Karpas-422 (cell line): ENCODE data around the gene FAM186B. TPM values are rescaled to one million over a fixed set of nuclear protein-coding genes. Genes with fewer than 3 reads are reported as not detected.
"Not testable (repeated sequence)": the region's sequence is repeated elsewhere in the genome, so short reads cannot be mapped to it uniquely, and the experiment has no call there.

ENCODE experiments used
- DNase-seq: peaks from one replicate; pipeline ENCODE4 v3.0.0-alpha.2; 2015
- H2AFZ ChIP-seq: fragments of 200-600 bp; sonication (generic); 2 replicates; pipeline ENCODE4 v1.6.1; 2014; ENCODE audit warnings: antibody characterized with exemption, low read length, mixed read lengths
- H3K27ac ChIP-seq: fragments of 200-600 bp; sonication (generic); 2 replicates; pipeline ENCODE4 v1.5.1; 2014; ENCODE audit warnings: mild to moderate bottlenecking, low read length, moderate library complexity
- H3K27me3 ChIP-seq: fragments of 200-600 bp; sonication (generic); 2 replicates; pipeline ENCODE4 v1.6.1; 2014; ENCODE audit warnings: low read length, mixed read lengths
- H3K36me3 ChIP-seq: fragments of 200-600 bp; sonication (generic); 2 replicates; pipeline ENCODE4 v1.6.1; 2014; ENCODE audit warnings: low read length, mixed read lengths; ENCODE audit not compliant: insufficient read depth
- H3K4me1 ChIP-seq: fragments of 200-600 bp; sonication (generic); 2 replicates; pipeline ENCODE4 v1.6.1; 2014; ENCODE audit warnings: mild to moderate bottlenecking, low read length, mixed read lengths
- H3K4me2 ChIP-seq: fragments of 200-600 bp; sonication (generic); 2 replicates; pipeline ENCODE4 v1.6.1; 2014; ENCODE audit warnings: low read length, low read depth, mild to moderate bottlenecking; ENCODE audit not compliant: poor library complexity, severe bottlenecking
- H3K4me3 ChIP-seq: fragments of 200-600 bp; sonication (generic); 2 replicates; pipeline ENCODE4 v1.5.1; 2014; ENCODE audit warnings: mild to moderate bottlenecking, antibody characterized with exemption, low read length, mixed read lengths
- H3K79me2 ChIP-seq: fragments of 200-600 bp; sonication (generic); 2 replicates; pipeline ENCODE4 v1.6.1; 2014; ENCODE audit warnings: mild to moderate bottlenecking, low read length, mixed read lengths
- H3K9ac ChIP-seq: fragments of 200-600 bp; sonication (generic); 2 replicates; pipeline ENCODE4 v1.6.0; 2014; ENCODE audit warnings: low read length
- H3K9me2 ChIP-seq: fragments of 200-600 bp; sonication (generic), shearing (Covaris generic); replicated peaks from 2 replicates; pipeline ENCODE4 v1.6.0; 2014; ENCODE audit warnings: mild to moderate bottlenecking, low read length, moderate library complexity; ENCODE audit not compliant: insufficient read depth
- H3K9me3 ChIP-seq: fragments of 300-700, 200-600 bp; sonication (generic); 2 replicates; pipeline ENCODE4 v1.6.1; 2014; ENCODE audit warnings: low read length, mixed read lengths
- H4K20me1 ChIP-seq: fragments of 200-600 bp; sonication (generic); 2 replicates; pipeline ENCODE4 v1.6.1; 2014; ENCODE audit warnings: mild to moderate bottlenecking, antibody characterized with exemption, low read length, low read depth; ENCODE audit not compliant: insufficient read depth
- total RNA-seq: library from RNA; depleted of rRNA; stranded (reverse); fragments of >200 nt; shearing (Covaris generic); gene quantifications from 2 replicates; pipeline ENCODE4 v1.2.3, GENCODE V29; 2014; ENCODE audit warnings: low replicate concordance

The FAM186B gene
- total RNA-seq, 1 experiment from 2014 or later, result not detected

- Histone ChIP-seq H3K9me3 (no peaks in the 10 kb centered on the region), H3K4me2 (peak overlapping the region; percentile 90), H3K9ac (peak overlapping the region; percentile 78), H3K36me3 (no peaks in the 10 kb centered on the region), H4K20me1 (no peaks in the 10 kb centered on the region), H3K9me2 (no peaks in the 10 kb centered on the region), H3K79me2 (no peaks in the 10 kb centered on the region), H3K27me3 (no peaks in the 10 kb centered on the region), H3K4me3 (peak overlapping the region; percentile 66), H2AFZ (peak overlapping the region; percentile 68), H3K4me1 (peaks cover 21% of the 10 kb centered on the region), H3K27ac (peak overlapping the region; percentile 69)
- peak; percentile 83 for DNase-seq
Measured at GRCh38 chr12:49622501-49623141, 17.2 kb upstream of the FAM186B start.

DNA sequence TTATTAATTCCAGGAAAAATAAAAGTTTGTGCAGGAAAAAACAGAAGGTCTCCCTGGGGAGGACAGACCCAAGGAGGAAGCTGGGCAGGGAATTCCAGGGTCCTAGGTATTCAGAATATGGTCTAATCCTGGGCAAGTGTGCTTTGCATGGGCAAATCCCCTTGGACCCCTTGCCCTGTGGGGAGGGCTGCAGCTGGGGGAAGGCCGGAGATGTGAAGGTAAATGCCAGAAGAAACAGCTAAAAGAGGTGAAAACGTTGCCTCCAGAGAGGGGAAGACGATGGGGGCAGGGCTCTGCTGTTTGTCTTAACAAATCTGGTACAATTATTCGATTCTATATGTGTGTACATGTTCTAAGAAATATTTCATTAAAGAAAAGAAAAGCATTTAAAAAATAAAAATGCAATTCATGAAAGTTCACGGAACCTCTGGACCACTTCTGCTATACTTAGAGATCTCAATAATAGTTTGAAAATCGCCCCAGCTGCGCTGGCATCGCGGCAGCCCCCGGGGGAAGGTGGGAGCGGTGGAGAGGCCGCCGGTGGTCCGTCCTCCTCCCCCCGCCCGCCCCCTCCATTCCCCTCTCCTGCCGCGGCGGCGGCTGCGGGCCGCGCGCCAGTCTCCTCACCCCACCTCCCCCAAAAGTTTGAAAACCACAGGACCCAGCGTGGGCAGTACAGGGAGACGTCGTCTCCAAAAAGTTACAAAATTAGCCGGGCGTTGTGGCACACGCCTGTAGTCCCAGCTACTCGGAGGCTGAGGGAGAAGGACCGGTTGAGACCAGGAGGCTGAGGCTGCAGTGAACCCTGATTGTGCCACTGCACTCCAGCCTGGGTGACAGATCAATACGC is 16.4 kb upstream of the FAM186B start:
- Histone ChIP-seq H3K36me3 (no peaks in the 10 kb centered on the region), H3K9me3 (no peaks in the 10 kb centered on the region), H2AFZ (peak overlapping the region; percentile 68), H3K4me2 (peak overlapping the region; percentile 90), H3K9ac (peak overlapping the region; percentile 78), H3K4me3 (peak overlapping the region; percentile 66), H3K79me2 (no peaks in the 10 kb centered on the region), H3K27me3 (no peaks in the 10 kb centered on the region), H3K4me1 (peaks cover 21% of the 10 kb centered on the region), H3K9me2 (no peaks in the 10 kb centered on the region), H3K27ac (peak overlapping the region; percentile 69), H4K20me1 (no peaks in the 10 kb centered on the region)
- DNase-seq, result peak; percentile 60

DNA sequence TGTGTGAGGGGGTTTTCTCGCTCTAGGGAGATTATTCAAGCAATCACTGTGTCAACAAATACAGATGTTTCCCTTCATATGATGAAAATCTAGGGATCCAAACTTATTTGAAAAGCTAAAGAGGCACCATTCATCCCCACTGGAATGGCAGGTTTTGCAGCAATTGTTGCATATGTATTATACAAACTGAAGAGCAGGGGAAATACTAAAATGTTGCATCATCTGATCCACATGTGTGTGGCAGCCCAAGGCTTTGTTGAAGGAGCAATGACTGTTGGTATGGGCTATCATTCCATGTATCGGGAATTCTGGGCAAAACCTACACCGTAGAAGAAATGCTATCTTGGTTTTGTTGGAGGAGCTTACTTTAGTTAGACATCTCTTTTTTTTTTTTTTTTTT is 13.8 kb upstream of the FAM186B start:
- Histone ChIP-seq H3K36me3 (no peaks in the 10 kb centered on the region), H3K27me3 (no peaks in the 10 kb centered on the region), H3K4me2 (no peak overlapping the region), H3K27ac (no peak overlapping the region), H3K79me2 (no peaks in the 10 kb centered on the region), H3K4me3 (no peak overlapping the region), H4K20me1 (no peaks in the 10 kb centered on the region), H3K4me1 (peaks cover 21% of the 10 kb centered on the region), H3K9ac (no peak overlapping the region), H2AFZ (no peak overlapping the region), H3K9me2 (no peaks in the 10 kb centered on the region), H3K9me3 (no peaks in the 10 kb centered on the region)
- no peak for DNase-seq

- H3K4me1 ChIP-seq, result peaks cover 21% of the 10 kb centered on the region
Measured at GRCh38 chr12:49618576-49618975, 13.1 kb upstream of the FAM186B start.

GRCh38 chr12:49616533-49617219 is 11.2 kb upstream of the FAM186B start:
- Histone ChIP-seq H3K4me2 (no peak overlapping the region), H3K4me1 (peaks cover 6% of the 10 kb centered on the region), H3K9ac (no peak overlapping the region)

More at GRCh38 chr12:49618576-49618975, 13.1 kb upstream of the FAM186B start:
- H3K36me3 ChIP-seq, result no peaks in the 10 kb centered on the region
- H3K9me3 ChIP-seq, result no peaks in the 10 kb centered on the region
- no peak overlapping the region for H3K4me2 ChIP-seq
- no peaks in the 10 kb centered on the region for H4K20me1 ChIP-seq
- H3K27me3 ChIP-seq, result no peaks in the 10 kb centered on the region
- H3K79me2 ChIP-seq, result no peaks in the 10 kb centered on the region
- no peak overlapping the region for H3K4me3 ChIP-seq
- no peak overlapping the region for H3K9ac ChIP-seq
- no peak overlapping the region for H2AFZ ChIP-seq
- H3K27ac ChIP-seq, result no peak overlapping the region
- DNase-seq, result no peak
- H3K9me2 ChIP-seq, result no peaks in the 10 kb centered on the region

GRCh38 chr12:49615725-49616124 is 10.3 kb upstream of the FAM186B start:
- no peak for DNase-seq
- H4K20me1 ChIP-seq, result no peaks in the 10 kb centered on the region
- H3K9ac ChIP-seq, result no peak overlapping the region
- no peaks in the 10 kb centered on the region for H3K36me3 ChIP-seq
- H3K27ac ChIP-seq, result no peak overlapping the region
- no peaks in the 10 kb centered on the region for H3K4me1 ChIP-seq
- H3K79me2 ChIP-seq, result no peaks in the 10 kb centered on the region
- H3K27me3 ChIP-seq, result no peaks in the 10 kb centered on the region
- H2AFZ ChIP-seq, result no peak overlapping the region
- no peaks in the 10 kb centered on the region for H3K9me2 ChIP-seq
- no peak overlapping the region for H3K4me3 ChIP-seq
- H3K9me3 ChIP-seq, result no peaks in the 10 kb centered on the region
- no peak overlapping the region for H3K4me2 ChIP-seq

More at GRCh38 chr12:49616533-49617219, 11.2 kb upstream of the FAM186B start:
- H3K9me2 ChIP-seq, result no peaks in the 10 kb centered on the region
- no peak overlapping the region for H3K27ac ChIP-seq
- no peaks in the 10 kb centered on the region for H4K20me1 ChIP-seq
- no peaks in the 10 kb centered on the region for H3K79me2 ChIP-seq
- DNase-seq, result no peak
- H3K4me3 ChIP-seq, result no peak overlapping the region
- no peaks in the 10 kb centered on the region for H3K9me3 ChIP-seq
- H3K36me3 ChIP-seq, result no peaks in the 10 kb centered on the region
- H2AFZ ChIP-seq, result no peak overlapping the region
- no peaks in the 10 kb centered on the region for H3K27me3 ChIP-seq

GRCh38 chr12:49612210-49612609 is 6.8 kb upstream of the FAM186B start:
- H3K79me2 ChIP-seq, result no peaks in the 10 kb centered on the region
- no peak overlapping the region for H3K4me2 ChIP-seq
- H3K9ac ChIP-seq, result no peak overlapping the region
- H3K9me3 ChIP-seq, result no peaks in the 10 kb centered on the region
- H3K27me3 ChIP-seq, result no peaks in the 10 kb centered on the region
- H3K9me2 ChIP-seq, result no peaks in the 10 kb centered on the region
- H3K4me3 ChIP-seq, result no peak overlapping the region
- no peaks in the 10 kb centered on the region for H3K36me3 ChIP-seq
- no peaks in the 10 kb centered on the region for H4K20me1 ChIP-seq
- no peak overlapping the region for H3K27ac ChIP-seq
- H2AFZ ChIP-seq, result no peak overlapping the region
- no peak for DNase-seq
- no peaks in the 10 kb centered on the region for H3K4me1 ChIP-seq

GRCh38 chr12:49610785-49611184 is 5.3 kb upstream of the FAM186B start:
- not testable (repeated sequence) for H3K79me2 ChIP-seq, H3K36me3 ChIP-seq, H3K9me3 ChIP-seq, DNase-seq, H3K4me3 ChIP-seq, H3K9me2 ChIP-seq, H3K4me2 ChIP-seq, H4K20me1 ChIP-seq, H2AFZ ChIP-seq, H3K4me1 ChIP-seq, H3K27ac ChIP-seq, H3K9ac ChIP-seq, H3K27me3 ChIP-seq
